Fibroblast of mammary gland (primary cell): Measurements from ENCODE around the gene RUNDC3A.
A peak's percentile ranks its signal among the peaks of the same experiment; 100 is the strongest.

Experiments used
- DNase-seq: peaks from one replicate; pipeline ENCODE4 v3.0.0-alpha.2; 2010; ENCODE audit warnings: low read depth
- H3K4me3 ChIP-seq: 2 replicates; pipeline ENCODE4 v1.5.1; 2011; ENCODE audit warnings: low read depth, mild to moderate bottlenecking, low read length, moderate library complexity; ENCODE audit not compliant: control insufficient read depth
- CTCF ChIP-seq: conservative IDR thresholded peaks from 2 replicates; pipeline ENCODE4 v1.5.1; 2011; ENCODE audit warnings: low read depth, low read length, inconsistent platforms; ENCODE audit not compliant: control insufficient read depth, insufficient read depth

Gene RUNDC3A

GRCh38 chr17:44304651-44305050 is 3.8 kb upstream of the RUNDC3A start:
- peak; percentile 38 for DNase-seq
- H3K4me3 ChIP-seq: no peak overlapping the region
- TF ChIP-seq CTCF: no peak

- H3K4me3 ChIP-seq: no peak overlapping the region
- no peak for TF ChIP-seq CTCF
Measured at GRCh38 chr17:44307387-44308186, 814 bp upstream of the RUNDC3A start.

GRCh38 chr17:44308865-44309264 is 464 bp downstream of the RUNDC3A start:
- TF ChIP-seq CTCF: no peak
- no peak overlapping the region for H3K4me3 ChIP-seq

More at GRCh38 chr17:44307387-44308186, 814 bp upstream of the RUNDC3A start:
- DNase-seq: no peak

GRCh38 chr17:44309472-44309871 is 1.1 kb downstream of the RUNDC3A start:
- TF ChIP-seq CTCF: no peak
- DNase-seq: no peak
- no peak overlapping the region for H3K4me3 ChIP-seq

More at GRCh38 chr17:44308865-44309264, 464 bp downstream of the RUNDC3A start:
- no peak for DNase-seq

GRCh38 chr17:44310188-44310587 is 1.8 kb downstream of the RUNDC3A start:
- TF ChIP-seq CTCF: no peak
- H3K4me3 ChIP-seq: no peak overlapping the region
- no peak for DNase-seq

GRCh38 chr17:44310609-44311376 is 2.4 kb downstream of the RUNDC3A start:
- no peak for TF ChIP-seq CTCF
- no peak overlapping the region for H3K4me3 ChIP-seq
- DNase-seq: no peak
